Activated CD8-positive, alpha-beta T cell treated with anti-CD3 and anti-CD28 coated beads for 36 hours (primary cell): ENCODE measurements around the gene FBP2. TPM values are rescaled to one million over a fixed set of nuclear protein-coding genes. Genes with fewer than 3 reads are reported as not detected.

Source experiments
- ATAC-seq: fragments of 200-7000 bp; cut with Tn5 transposase; one replicate; pipeline ENCODE4 v1.10.0; 2021; ENCODE audit warnings: mild to moderate bottlenecking, moderate library complexity
- CTCF ChIA-PET: fragments of 350-600 bp; sonication (Branson Sonifier 250); formaldehyde crosslinking; loops from one replicate; lab custom pipeline; 2021; ENCODE audit warnings: antibody characterized with exemption; lab: Charles Lee
- POLR2A ChIA-PET: fragments of 350-600 bp; sonication (Branson Sonifier 250); formaldehyde crosslinking; loops from one replicate; lab custom pipeline; 2021; ENCODE audit warnings: antibody characterized with exemption; lab: Charles Lee
- DNase-seq: peaks from one replicate; pipeline ENCODE4 v3.0.0-alpha.2; 2020
- H3K27ac Mint-ChIP-seq: one replicate; pipeline ENCODE4 v1.8.0; 2021; ENCODE audit warnings: mild to moderate bottlenecking, mixed read lengths
- H3K27me3 Mint-ChIP-seq: one replicate; pipeline ENCODE4 v1.8.0; 2021; ENCODE audit warnings: mixed read lengths
- H3K36me3 Mint-ChIP-seq: one replicate; pipeline ENCODE4 v1.8.0; 2021; ENCODE audit warnings: low read depth, mixed read lengths
- H3K4me1 Mint-ChIP-seq: one replicate; pipeline ENCODE4 v1.8.0; 2021; ENCODE audit warnings: low read depth, mixed read lengths
- H3K4me3 Mint-ChIP-seq: one replicate; pipeline ENCODE4 v1.8.0; 2021; ENCODE audit warnings: mild to moderate bottlenecking, moderate library complexity, mixed read lengths
- H3K9me3 Mint-ChIP-seq: one replicate; pipeline ENCODE4 v1.8.0; 2021; ENCODE audit warnings: mixed read lengths
- intact Hi-C: fragments of 100-400 bp; cut with micrococcal nuclease; formaldehyde crosslinking; loops from one replicate; pipeline ENCODE4 v1.10.0; 2022
- total RNA-seq, 2 experiments: library from RNA; stranded (reverse); gene quantifications; one replicate each; pipeline ENCODE4 v1.2.3, GENCODE V29; 2021
- TF ChIP-seq, protein P1 (sequence below): fragments of 200-600 bp; IDR thresholded peaks from one replicate; pipeline ENCODE4 v1.8.0; 2022; ENCODE audit warnings: antibody characterized with exemption, mild to moderate bottlenecking

The FBP2 gene
- total RNA-seq, 2 experiments from 2014 or later, result not detected

DNA sequence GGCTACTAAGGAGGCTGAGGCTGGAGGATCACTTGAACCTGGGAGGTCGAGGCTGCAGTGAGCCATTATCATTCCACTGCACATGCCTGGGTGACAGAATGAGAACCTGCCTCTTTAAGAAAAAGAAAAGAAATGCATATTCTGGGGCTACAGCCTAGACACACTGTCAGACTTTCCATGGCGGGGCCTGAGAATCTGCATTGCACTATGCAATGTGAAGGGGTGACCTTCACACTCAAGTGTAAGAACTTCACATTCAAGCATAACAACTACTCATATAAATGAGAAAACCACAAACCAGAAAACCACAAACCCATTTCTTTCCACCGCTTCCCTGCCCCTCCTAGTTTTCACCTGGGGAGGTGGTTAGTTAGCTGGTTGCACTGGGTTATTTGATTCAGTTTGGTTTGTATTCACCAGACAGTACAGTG lies 18.0 kb upstream of the FBP2 start:
- TF ChIP-seq, protein P1, sequence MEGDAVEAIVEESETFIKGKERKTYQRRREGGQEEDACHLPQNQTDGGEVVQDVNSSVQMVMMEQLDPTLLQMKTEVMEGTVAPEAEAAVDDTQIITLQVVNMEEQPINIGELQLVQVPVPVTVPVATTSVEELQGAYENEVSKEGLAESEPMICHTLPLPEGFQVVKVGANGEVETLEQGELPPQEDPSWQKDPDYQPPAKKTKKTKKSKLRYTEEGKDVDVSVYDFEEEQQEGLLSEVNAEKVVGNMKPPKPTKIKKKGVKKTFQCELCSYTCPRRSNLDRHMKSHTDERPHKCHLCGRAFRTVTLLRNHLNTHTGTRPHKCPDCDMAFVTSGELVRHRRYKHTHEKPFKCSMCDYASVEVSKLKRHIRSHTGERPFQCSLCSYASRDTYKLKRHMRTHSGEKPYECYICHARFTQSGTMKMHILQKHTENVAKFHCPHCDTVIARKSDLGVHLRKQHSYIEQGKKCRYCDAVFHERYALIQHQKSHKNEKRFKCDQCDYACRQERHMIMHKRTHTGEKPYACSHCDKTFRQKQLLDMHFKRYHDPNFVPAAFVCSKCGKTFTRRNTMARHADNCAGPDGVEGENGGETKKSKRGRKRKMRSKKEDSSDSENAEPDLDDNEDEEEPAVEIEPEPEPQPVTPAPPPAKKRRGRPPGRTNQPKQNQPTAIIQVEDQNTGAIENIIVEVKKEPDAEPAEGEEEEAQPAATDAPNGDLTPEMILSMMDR, result no peak
- ChIA-PET CTCF (interaction anchor here (0.7 kb wide), 1 partner anchor 11 kb away, joined by 4 read pairs; no protein-coding TSS in a partner anchor), POLR2A (no interaction called here)
- DNase-seq (peak; percentile 90), ATAC-seq (peak; percentile 90)
- Mint-ChIP-seq H3K4me1 (peaks cover 8% of the 10 kb centered on the region), H3K27me3 (peaks cover 7% of the 10 kb centered on the region), H3K4me3 (peak overlapping the region; percentile 14), H3K9me3 (no peaks in the 10 kb centered on the region), H3K36me3 (no peaks in the 10 kb centered on the region), H3K27ac (no peak overlapping the region)
- intact Hi-C loops, result no loop called here

DNA sequence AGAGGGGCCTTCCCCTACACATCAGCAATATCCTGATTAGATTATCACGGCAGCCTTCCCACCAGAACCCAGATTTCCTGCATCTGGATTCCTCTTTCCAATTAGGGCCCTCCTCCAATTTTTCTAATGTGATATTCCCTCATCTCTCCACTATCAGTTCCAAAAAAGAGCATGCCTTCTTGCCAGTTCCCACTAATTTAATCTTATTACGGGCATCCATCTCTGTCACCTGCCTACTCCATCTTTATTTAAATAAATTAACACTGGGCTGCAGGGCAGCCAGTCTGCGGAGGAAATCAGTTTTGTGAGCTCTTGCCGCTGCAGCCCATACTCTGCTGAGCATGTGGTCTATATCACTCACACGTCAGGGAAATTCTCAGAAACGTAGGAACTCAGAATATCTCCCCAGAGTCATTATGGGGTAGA lies 16.6 kb upstream of the FBP2 start:
- Mint-ChIP-seq H3K4me1 (peaks cover 8% of the 10 kb centered on the region), H3K36me3 (no peaks in the 10 kb centered on the region), H3K4me3 (no peak overlapping the region), H3K27ac (no peak overlapping the region), H3K27me3 (peaks cover 7% of the 10 kb centered on the region), H3K9me3 (no peaks in the 10 kb centered on the region)
- POLR2A ChIA-PET, result interaction anchor here (0.9 kb wide), 1 partner anchor 24 kb away, joined by 3 read pairs; no protein-coding TSS in a partner anchor
- ATAC-seq (no peak), DNase-seq (no peak)
- CTCF ChIA-PET, result no interaction called here
- TF ChIP-seq, protein P1, result no peak
- intact Hi-C loops, result no loop called here

DNA sequence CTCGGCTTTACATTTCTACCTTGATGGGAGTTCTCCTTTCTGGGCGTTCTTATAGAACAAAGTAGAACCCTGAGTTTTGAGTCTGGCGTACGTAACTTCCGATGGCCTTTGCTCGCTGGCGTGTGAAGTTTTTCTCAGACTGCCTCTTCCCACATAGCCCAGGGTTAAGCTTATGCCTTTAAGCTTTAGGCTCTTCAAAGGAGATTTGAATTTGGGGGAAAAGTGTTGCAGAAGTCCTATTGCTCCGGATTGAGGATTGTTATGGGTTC lies 13.7 kb upstream of the FBP2 start:
- DNase-seq (no peak), ATAC-seq (no peak)
- Mint-ChIP-seq H3K27me3 (peaks cover 3% of the 10 kb centered on the region), H3K4me1 (peaks cover 13% of the 10 kb centered on the region), H3K36me3 (no peaks in the 10 kb centered on the region), H3K4me3 (no peak overlapping the region), H3K9me3 (no peaks in the 10 kb centered on the region), H3K27ac (no peak overlapping the region)
- intact Hi-C loops, result no loop called here
- ChIA-PET POLR2A (no interaction called here), CTCF (no interaction called here)
- TF ChIP-seq, protein P1, result no peak

DNA sequence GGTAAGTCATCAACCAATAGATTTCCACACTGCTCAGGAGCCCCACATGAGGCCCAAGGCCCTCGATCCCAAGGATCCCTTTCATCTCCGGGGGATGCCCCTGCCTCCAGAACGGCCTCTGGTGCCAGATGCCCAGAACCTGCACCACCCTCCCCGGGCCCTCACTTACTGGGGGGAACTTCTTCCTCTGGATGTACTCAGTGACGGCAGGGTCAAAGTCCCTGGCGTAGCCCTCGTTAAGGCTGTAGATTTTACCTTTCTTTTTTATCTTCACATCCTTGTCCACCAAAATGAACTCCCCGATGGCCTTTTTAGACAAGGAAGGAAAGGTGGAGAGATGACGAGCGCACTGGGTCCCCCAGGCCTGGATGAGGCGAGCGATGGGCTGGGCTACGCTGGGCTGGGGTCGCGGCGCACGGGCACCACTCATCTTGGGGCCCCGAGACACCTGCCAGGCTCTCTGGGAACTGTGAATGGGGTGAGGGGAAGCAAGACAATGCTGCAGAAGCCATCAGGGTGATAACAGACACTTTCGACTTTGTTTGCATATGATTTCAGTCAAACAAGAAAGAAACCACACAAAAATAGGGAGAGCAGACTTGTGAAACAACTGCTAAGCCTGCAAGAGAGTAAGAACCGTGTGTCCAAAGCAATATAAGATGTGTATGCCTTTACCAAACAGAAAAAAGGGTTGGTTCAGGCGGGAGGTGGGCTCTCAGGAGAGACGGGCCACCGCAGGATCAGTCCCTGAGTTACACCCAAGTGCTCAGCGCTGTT lies 13.2 kb upstream of the FBP2 start:
- Mint-ChIP-seq H3K27ac (no peak overlapping the region), H3K9me3 (no peaks in the 10 kb centered on the region), H3K27me3 (peaks cover 1% of the 10 kb centered on the region), H3K4me3 (no peak overlapping the region), H3K4me1 (peaks cover 8% of the 10 kb centered on the region), H3K36me3 (no peaks in the 10 kb centered on the region)
- ATAC-seq (no peak), DNase-seq (no peak)
- TF ChIP-seq, protein P1, result no peak
- ChIA-PET POLR2A (no interaction called here), CTCF (no interaction called here)
- intact Hi-C loops, result no loop called here

DNA sequence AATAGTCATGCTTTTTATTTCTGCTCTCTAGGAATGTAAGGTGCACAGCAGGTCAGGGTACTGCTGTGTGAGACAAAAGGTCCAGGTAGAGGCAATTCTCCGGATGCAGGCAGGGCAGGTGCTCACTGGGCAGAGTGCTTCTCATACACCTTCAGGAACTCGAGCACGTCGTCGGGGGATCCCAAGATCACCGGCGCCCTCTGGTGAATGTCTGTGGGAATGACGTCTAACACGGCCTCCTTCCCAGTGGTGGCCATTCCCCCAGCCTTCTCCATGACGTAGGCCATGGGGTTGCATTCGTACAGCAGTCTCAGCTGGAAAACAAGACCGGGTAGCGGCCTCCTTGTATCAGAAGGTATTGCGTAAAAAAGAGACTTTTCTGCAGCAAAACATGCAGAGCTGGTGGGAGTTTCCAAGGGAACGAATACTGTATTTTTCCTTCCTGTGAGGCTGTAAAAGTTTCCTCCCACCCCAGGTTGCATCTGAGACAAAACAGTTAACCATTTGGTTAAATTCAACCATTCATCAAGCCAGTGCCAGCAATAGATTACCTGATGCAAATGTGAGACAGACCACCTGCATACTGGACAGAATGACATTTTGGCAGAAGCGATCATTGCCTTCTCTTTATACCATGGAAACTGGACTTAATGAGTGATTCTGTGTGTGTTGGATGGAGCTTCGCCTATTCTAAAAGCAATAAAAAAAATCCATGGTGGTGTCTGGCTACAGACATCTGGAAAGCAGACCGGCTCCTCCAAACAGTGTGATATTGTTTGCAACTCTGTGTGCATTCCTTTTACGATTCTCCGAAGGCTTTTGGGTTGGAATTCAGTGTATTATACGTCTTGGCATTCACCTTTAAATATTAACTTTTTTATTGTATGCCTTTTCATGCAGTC lies 9.9 kb upstream of the FBP2 start:
- ChIA-PET CTCF (interaction anchor here (0.7 to 1.3 kb wide), 8 partner anchors 10 to 111 kb away, joined by 3 to 4 read pairs (median 3); partner anchors contain the start of gene PCAT7), POLR2A (no interaction called here)
- H3K27ac Mint-ChIP-seq, result no peak overlapping the region
- peaks cover 1% of the 10 kb centered on the region for H3K27me3 Mint-ChIP-seq
- intact Hi-C loops, result no loop called here
- TF ChIP-seq, protein P1, result peak; percentile 72
- no peaks in the 10 kb centered on the region for H3K36me3 Mint-ChIP-seq
- no peak overlapping the region for H3K4me3 Mint-ChIP-seq
- ATAC-seq (peak; percentile 98), DNase-seq (peak; percentile 85)
- H3K9me3 Mint-ChIP-seq, result no peaks in the 10 kb centered on the region
- H3K4me1 Mint-ChIP-seq, result peaks cover 4% of the 10 kb centered on the region
